Measurements from ENCODE around the gene ZNF541.
"Not testable (repeated sequence)": the region's sequence is repeated elsewhere in the genome, so short reads cannot be mapped to it uniquely, and the experiment has no call there.

DNA sequence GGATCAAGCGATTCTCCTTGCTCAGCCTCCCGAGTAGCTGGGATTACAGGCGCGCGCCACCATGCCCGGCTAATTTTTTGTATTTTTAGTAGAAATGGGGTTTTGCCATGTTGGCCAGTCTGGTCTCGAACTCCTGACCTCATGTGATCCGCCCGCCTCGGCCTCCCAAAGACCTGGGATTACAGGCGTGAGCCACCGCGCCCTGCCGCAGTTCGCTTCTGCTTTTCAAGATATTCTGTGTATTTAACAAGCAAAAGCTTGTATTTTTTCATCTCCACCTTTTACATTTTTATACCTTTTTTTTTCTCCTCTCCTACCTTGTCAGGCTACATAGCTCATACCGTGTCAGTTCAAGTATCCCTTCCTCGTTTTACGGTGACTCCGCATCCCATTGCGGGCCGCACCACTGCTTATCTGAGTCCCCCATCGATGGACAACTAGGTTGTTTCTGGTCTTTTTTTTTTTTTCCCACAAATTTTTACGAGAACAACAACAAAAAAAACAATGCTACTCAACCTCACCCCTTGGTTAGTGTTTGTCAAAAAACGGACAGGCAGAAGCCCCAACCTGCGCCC is 26.8 kb upstream of the ZNF541 start:
- TF ChIP-seq POLR2A (IDR thresholded peaks at IDR 0.05; ENCODE audit: low read length); GATA1 (IDR thresholded peaks at IDR 0.05; ENCODE audit: low read depth, low read length): not testable (repeated sequence)

Measured in erythroblast (primary cell).